ENCODE data around the gene NCKAP1. TPM values are rescaled to one million over a fixed set of nuclear protein-coding genes. Genes with fewer than 3 reads are reported as not detected.
"Not testable (repeated sequence)": the region's sequence is repeated elsewhere in the genome, so short reads cannot be mapped to it uniquely, and the experiment has no call there.

The NCKAP1 gene
- total and polyA plus RNA-seq, 2 donors (not counting 1 experiment from before 2014, with no cell fraction given), result 141 to 219 TPM

GRCh38 chr2:182887093-182887492, 151.2 kb downstream of the NCKAP1 start:
- peak in 1 of 2 donors; percentile 32 for DNase-seq (ENCODE audit: low read depth in 2 of 2)

GRCh38 chr2:182885771-182886170, 152.5 kb downstream of the NCKAP1 start:
- H4K20me1 ChIP-seq (ENCODE audit: control insufficient read depth, extremely low read depth, insufficient read depth, low read length), result no peaks in the 10 kb centered on the region
- no peaks in the 10 kb centered on the region for H3K9me3 ChIP-seq (ENCODE audit: control insufficient read depth, insufficient read depth, low read depth, low read length)
- no peak for TF ChIP-seq EZH2 (IDR thresholded peaks at IDR 0.05; ENCODE audit: low read length, missing control alignments)
- TF ChIP-seq CTCF (conservative IDR thresholded peaks at IDR 0.05 in 1 of 2, IDR thresholded peaks at IDR 0.05 in 1 of 2; ENCODE audit: low read depth in 1 of 2, low read length in 2 of 2), result no peak
- no peaks in the 10 kb centered on the region for H3K79me2 ChIP-seq (ENCODE audit: control insufficient read depth, insufficient read depth, low read length)
- H3K4me1 ChIP-seq (ENCODE audit: control insufficient read depth, extremely low read depth, insufficient read depth, low read length), result no peaks in the 10 kb centered on the region
- H3K4me2 ChIP-seq (ENCODE audit: extremely low read depth, insufficient read depth, low read length), result no peak overlapping the region
- no peak overlapping the region for H3K9ac ChIP-seq (ENCODE audit: insufficient read depth, low read length)
- H3K27me3 ChIP-seq (ENCODE audit: control insufficient read depth, insufficient read depth, low read length), result no peaks in the 10 kb centered on the region
- H3K27ac ChIP-seq (ENCODE audit: insufficient read depth, low read length), result no peak overlapping the region
- H3K36me3 ChIP-seq (ENCODE audit: control insufficient read depth, insufficient read depth, low read length), result no peaks in the 10 kb centered on the region
- DNase-seq (ENCODE audit: low read depth in 2 of 2), result no peak
- no peak overlapping the region for H3K4me3 ChIP-seq (replicated peaks in 1 of 4; ENCODE audit: control extremely low read depth in 1 of 4, insufficient read depth in 1 of 4, low read depth in 3 of 4, low read length in 4 of 4)
- H2AFZ ChIP-seq (ENCODE audit: low read length), result no peak overlapping the region

More at GRCh38 chr2:182887093-182887492, 151.2 kb downstream of the NCKAP1 start:
- Histone ChIP-seq H3K9me3 (ENCODE audit: control insufficient read depth, insufficient read depth, low read depth, low read length) (no peaks in the 10 kb centered on the region), H3K27me3 (ENCODE audit: control insufficient read depth, insufficient read depth, low read length) (no peaks in the 10 kb centered on the region), H3K4me1 (ENCODE audit: control insufficient read depth, extremely low read depth, insufficient read depth, low read length) (no peaks in the 10 kb centered on the region), H3K4me2 (ENCODE audit: extremely low read depth, insufficient read depth, low read length) (no peak overlapping the region), H4K20me1 (ENCODE audit: control insufficient read depth, extremely low read depth, insufficient read depth, low read length) (no peaks in the 10 kb centered on the region), H3K36me3 (ENCODE audit: control insufficient read depth, insufficient read depth, low read length) (no peaks in the 10 kb centered on the region), H3K4me3 (replicated peaks in 1 of 4; ENCODE audit: control extremely low read depth in 1 of 4, insufficient read depth in 1 of 4, low read depth in 3 of 4, low read length in 4 of 4) (no peak overlapping the region), H3K79me2 (ENCODE audit: control insufficient read depth, insufficient read depth, low read length) (no peaks in the 10 kb centered on the region), H3K9ac (ENCODE audit: insufficient read depth, low read length) (no peak overlapping the region), H2AFZ (ENCODE audit: low read length) (no peak overlapping the region), H3K27ac (ENCODE audit: insufficient read depth, low read length) (no peak overlapping the region)
- TF ChIP-seq EZH2 (IDR thresholded peaks at IDR 0.05; ENCODE audit: low read length, missing control alignments) (no peak), CTCF (conservative IDR thresholded peaks at IDR 0.05 in 1 of 2, IDR thresholded peaks at IDR 0.05 in 1 of 2; ENCODE audit: low read depth in 1 of 2, low read length in 2 of 2) (no peak)

- no peak overlapping the region for H3K9ac ChIP-seq (ENCODE audit: insufficient read depth, low read length)
- DNase-seq (ENCODE audit: low read depth in 2 of 2), result peak in 1 of 2 donors; percentile 47
Observed at GRCh38 chr2:182883451-182883850, 154.8 kb downstream of the NCKAP1 start.

GRCh38 chr2:182880100-182880499, 158.2 kb downstream of the NCKAP1 start:
- not testable (repeated sequence) for H3K4me3 ChIP-seq (replicated peaks in 1 of 4; ENCODE audit: control extremely low read depth in 1 of 4, insufficient read depth in 1 of 4, low read depth in 3 of 4, low read length in 4 of 4); H3K27ac ChIP-seq (ENCODE audit: insufficient read depth, low read length); H3K27me3 ChIP-seq (ENCODE audit: control insufficient read depth, insufficient read depth, low read length); H3K9ac ChIP-seq (ENCODE audit: insufficient read depth, low read length); H3K9me3 ChIP-seq (ENCODE audit: control insufficient read depth, insufficient read depth, low read depth, low read length); H3K4me1 ChIP-seq (ENCODE audit: control insufficient read depth, extremely low read depth, insufficient read depth, low read length); DNase-seq (ENCODE audit: low read depth in 2 of 2); H3K36me3 ChIP-seq (ENCODE audit: control insufficient read depth, insufficient read depth, low read length); H4K20me1 ChIP-seq (ENCODE audit: control insufficient read depth, extremely low read depth, insufficient read depth, low read length); H2AFZ ChIP-seq (ENCODE audit: low read length); H3K4me2 ChIP-seq (ENCODE audit: extremely low read depth, insufficient read depth, low read length); H3K79me2 ChIP-seq (ENCODE audit: control insufficient read depth, insufficient read depth, low read length)

More at GRCh38 chr2:182883451-182883850, 154.8 kb downstream of the NCKAP1 start:
- no peaks in the 10 kb centered on the region for H3K79me2 ChIP-seq (ENCODE audit: control insufficient read depth, insufficient read depth, low read length)
- H3K4me1 ChIP-seq (ENCODE audit: control insufficient read depth, extremely low read depth, insufficient read depth, low read length), result no peaks in the 10 kb centered on the region
- no peaks in the 10 kb centered on the region for H3K36me3 ChIP-seq (ENCODE audit: control insufficient read depth, insufficient read depth, low read length)
- TF ChIP-seq CTCF (conservative IDR thresholded peaks at IDR 0.05 in 1 of 2, IDR thresholded peaks at IDR 0.05 in 1 of 2; ENCODE audit: low read depth in 1 of 2, low read length in 2 of 2) (no peak), EZH2 (IDR thresholded peaks at IDR 0.05; ENCODE audit: low read length, missing control alignments) (no peak)
- no peak overlapping the region for H2AFZ ChIP-seq (ENCODE audit: low read length)
- no peak overlapping the region for H3K27ac ChIP-seq (ENCODE audit: insufficient read depth, low read length)
- H3K27me3 ChIP-seq (ENCODE audit: control insufficient read depth, insufficient read depth, low read length), result no peaks in the 10 kb centered on the region
- H3K4me3 ChIP-seq (replicated peaks in 1 of 4; ENCODE audit: control extremely low read depth in 1 of 4, insufficient read depth in 1 of 4, low read depth in 3 of 4, low read length in 4 of 4), result no peak overlapping the region
- no peak overlapping the region for H3K4me2 ChIP-seq (ENCODE audit: extremely low read depth, insufficient read depth, low read length)
- no peaks in the 10 kb centered on the region for H4K20me1 ChIP-seq (ENCODE audit: control insufficient read depth, extremely low read depth, insufficient read depth, low read length)
- H3K9me3 ChIP-seq (ENCODE audit: control insufficient read depth, insufficient read depth, low read depth, low read length), result no peaks in the 10 kb centered on the region

- H3K79me2 ChIP-seq (ENCODE audit: control insufficient read depth, insufficient read depth, low read length); H3K27me3 ChIP-seq (ENCODE audit: control insufficient read depth, insufficient read depth, low read length); H3K4me1 ChIP-seq (ENCODE audit: control insufficient read depth, extremely low read depth, insufficient read depth, low read length); H2AFZ ChIP-seq (ENCODE audit: low read length); H3K27ac ChIP-seq (ENCODE audit: insufficient read depth, low read length); H3K4me3 ChIP-seq (replicated peaks in 1 of 4; ENCODE audit: control extremely low read depth in 1 of 4, insufficient read depth in 1 of 4, low read depth in 3 of 4, low read length in 4 of 4); H4K20me1 ChIP-seq (ENCODE audit: control insufficient read depth, extremely low read depth, insufficient read depth, low read length); DNase-seq (ENCODE audit: low read depth in 2 of 2); H3K4me2 ChIP-seq (ENCODE audit: extremely low read depth, insufficient read depth, low read length); H3K9ac ChIP-seq (ENCODE audit: insufficient read depth, low read length); H3K9me3 ChIP-seq (ENCODE audit: control insufficient read depth, insufficient read depth, low read depth, low read length); H3K36me3 ChIP-seq (ENCODE audit: control insufficient read depth, insufficient read depth, low read length): not testable (repeated sequence)
Observed at GRCh38 chr2:182876653-182877052, 161.6 kb downstream of the NCKAP1 start.

Measured in fibroblast of lung (primary cell).